Measurements from ENCODE around the gene RAB40C. TPM values are rescaled to one million over a fixed set of nuclear protein-coding genes. Genes with fewer than 3 reads are reported as not detected.

Gene RAB40C
- total and polyA plus RNA-seq, 9 of the 15 experiments (the other 6 are each of a cell fraction or from before 2014, with no cell fraction given): 0.17 to 23.4 (median 8.7) TPM

DNA sequence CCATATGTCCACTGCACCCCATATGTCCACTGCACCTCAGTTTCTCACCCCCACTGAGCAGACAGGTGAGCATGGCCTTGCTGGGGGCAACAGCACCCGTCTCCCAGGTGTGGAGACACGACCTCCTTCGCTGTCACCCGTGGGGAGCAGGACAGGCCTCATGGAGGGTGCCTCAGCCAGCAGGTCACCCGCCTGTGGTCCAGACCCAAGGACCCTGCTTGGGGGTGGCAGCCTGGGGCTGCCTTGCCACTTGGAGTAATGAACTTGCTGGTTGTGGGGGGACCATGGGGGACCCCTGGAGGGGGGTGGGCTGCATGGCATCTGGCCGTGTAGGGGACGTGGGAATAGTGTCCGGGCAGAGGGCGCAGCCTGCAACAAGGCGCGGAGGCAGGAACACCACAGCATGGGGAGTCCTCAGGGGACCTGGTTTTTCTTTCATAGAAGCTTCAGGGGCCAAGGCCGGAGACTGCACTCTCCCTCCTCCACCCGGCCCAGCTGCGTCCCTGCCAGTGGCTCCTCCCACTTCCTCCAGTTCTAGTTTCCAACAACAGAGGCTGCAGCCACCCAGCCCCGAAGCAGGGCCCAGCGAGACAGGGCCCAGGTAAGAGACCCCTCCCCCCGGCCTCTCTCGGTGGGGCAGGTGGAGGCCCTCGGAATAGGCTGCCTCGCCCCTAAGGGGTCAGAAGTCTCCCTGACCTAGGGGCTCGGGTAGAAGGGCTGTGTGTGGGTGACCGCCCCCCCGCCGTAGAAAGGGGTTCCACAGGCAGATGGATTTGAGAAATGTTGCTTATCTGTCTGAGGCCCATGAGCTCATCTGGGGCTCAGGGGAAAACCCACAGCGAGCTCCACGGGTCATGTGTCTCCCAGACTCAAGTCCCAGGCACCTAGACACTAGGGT lies 23.1 kb upstream of the RAB40C start, which contains the start of gene NHLRC4 (continued):
- TF ChIP-seq, protein P1, sequence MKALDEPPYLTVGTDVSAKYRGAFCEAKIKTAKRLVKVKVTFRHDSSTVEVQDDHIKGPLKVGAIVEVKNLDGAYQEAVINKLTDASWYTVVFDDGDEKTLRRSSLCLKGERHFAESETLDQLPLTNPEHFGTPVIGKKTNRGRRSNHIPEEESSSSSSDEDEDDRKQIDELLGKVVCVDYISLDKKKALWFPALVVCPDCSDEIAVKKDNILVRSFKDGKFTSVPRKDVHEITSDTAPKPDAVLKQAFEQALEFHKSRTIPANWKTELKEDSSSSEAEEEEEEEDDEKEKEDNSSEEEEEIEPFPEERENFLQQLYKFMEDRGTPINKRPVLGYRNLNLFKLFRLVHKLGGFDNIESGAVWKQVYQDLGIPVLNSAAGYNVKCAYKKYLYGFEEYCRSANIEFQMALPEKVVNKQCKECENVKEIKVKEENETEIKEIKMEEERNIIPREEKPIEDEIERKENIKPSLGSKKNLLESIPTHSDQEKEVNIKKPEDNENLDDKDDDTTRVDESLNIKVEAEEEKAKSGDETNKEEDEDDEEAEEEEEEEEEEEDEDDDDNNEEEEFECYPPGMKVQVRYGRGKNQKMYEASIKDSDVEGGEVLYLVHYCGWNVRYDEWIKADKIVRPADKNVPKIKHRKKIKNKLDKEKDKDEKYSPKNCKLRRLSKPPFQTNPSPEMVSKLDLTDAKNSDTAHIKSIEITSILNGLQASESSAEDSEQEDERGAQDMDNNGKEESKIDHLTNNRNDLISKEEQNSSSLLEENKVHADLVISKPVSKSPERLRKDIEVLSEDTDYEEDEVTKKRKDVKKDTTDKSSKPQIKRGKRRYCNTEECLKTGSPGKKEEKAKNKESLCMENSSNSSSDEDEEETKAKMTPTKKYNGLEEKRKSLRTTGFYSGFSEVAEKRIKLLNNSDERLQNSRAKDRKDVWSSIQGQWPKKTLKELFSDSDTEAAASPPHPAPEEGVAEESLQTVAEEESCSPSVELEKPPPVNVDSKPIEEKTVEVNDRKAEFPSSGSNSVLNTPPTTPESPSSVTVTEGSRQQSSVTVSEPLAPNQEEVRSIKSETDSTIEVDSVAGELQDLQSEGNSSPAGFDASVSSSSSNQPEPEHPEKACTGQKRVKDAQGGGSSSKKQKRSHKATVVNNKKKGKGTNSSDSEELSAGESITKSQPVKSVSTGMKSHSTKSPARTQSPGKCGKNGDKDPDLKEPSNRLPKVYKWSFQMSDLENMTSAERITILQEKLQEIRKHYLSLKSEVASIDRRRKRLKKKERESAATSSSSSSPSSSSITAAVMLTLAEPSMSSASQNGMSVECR (CRISPR knock-in tag; IDR thresholded peaks at IDR 0.05): peak; percentile 80; the same call in 1 of the 2 replicates
- peak; percentile 59; the same call in 1 of the 2 replicates for TF ChIP-seq ZNF584 (CRISPR knock-in tag; IDR thresholded peaks at IDR 0.05; ENCODE audit: low read depth)
- no peak for TF ChIP-seq CBX3 (IDR thresholded peaks at IDR 0.05; ENCODE audit: borderline replicate concordance in 1 of 2, low read length in 2 of 2)
- no peak for TF ChIP-seq TEAD2 (tag; IDR thresholded peaks at IDR 0.05)
- TF ChIP-seq ARNT (IDR thresholded peaks at IDR 0.05): peak in 1 of 2 experiments; percentile 71; a peak in 1 of 4 replicates
- no peak for TF ChIP-seq ATF1 (CRISPR knock-in tag; IDR thresholded peaks at IDR 0.05)
- TF ChIP-seq ATF1 (tag; IDR thresholded peaks at IDR 0.05): peak; percentile 76
- TF ChIP-seq, protein P2, sequence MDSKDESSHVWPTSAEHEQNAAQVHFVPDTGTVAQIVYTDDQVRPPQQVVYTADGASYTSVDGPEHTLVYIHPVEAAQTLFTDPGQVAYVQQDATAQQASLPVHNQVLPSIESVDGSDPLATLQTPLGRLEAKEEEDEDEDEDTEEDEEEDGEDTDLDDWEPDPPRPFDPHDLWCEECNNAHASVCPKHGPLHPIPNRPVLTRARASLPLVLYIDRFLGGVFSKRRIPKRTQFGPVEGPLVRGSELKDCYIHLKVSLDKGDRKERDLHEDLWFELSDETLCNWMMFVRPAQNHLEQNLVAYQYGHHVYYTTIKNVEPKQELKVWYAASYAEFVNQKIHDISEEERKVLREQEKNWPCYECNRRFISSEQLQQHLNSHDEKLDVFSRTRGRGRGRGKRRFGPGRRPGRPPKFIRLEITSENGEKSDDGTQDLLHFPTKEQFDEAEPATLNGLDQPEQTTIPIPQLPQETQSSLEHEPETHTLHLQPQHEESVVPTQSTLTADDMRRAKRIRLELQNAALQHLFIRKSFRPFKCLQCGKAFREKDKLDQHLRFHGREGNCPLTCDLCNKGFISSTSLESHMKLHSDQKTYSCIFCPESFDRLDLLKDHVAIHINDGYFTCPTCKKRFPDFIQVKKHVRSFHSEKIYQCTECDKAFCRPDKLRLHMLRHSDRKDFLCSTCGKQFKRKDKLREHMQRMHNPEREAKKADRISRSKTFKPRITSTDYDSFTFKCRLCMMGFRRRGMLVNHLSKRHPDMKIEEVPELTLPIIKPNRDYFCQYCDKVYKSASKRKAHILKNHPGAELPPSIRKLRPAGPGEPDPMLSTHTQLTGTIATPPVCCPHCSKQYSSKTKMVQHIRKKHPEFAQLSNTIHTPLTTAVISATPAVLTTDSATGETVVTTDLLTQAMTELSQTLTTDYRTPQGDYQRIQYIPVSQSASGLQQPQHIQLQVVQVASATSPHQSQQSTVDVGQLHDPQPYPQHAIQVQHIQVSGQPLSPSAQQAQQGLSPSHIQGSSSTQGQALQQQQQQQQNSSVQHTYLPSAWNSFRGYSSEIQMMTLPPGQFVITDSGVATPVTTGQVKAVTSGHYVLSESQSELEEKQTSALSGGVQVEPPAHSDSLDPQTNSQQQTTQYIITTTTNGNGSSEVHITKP (IDR thresholded peaks at IDR 0.05; ENCODE audit: partially characterized antibody): peak; percentile 39
- TF ChIP-seq NELFE (IDR thresholded peaks at IDR 0.05; ENCODE audit: insufficient read depth, insufficient read length): no peak
- TF ChIP-seq MEIS2 (IDR thresholded peaks at IDR 0.05; ENCODE audit: partially characterized antibody): peak; percentile 14
- 0 out of 2 replicates have a peak, but pooled peaks have one; percentile 14 for TF ChIP-seq HCFC1 (IDR thresholded peaks at IDR 0.05; ENCODE audit: low read depth, low read length)
- no peak for TF ChIP-seq MYBL2 (IDR thresholded peaks at IDR 0.05; ENCODE audit: low read depth)
- no peak for TF ChIP-seq MYBL2 (CRISPR knock-in tag; IDR thresholded peaks at IDR 0.05; ENCODE audit: borderline replicate concordance)
- no peak for TF ChIP-seq LCOR (CRISPR knock-in tag; IDR thresholded peaks at IDR 0.05)
- no peak for TF ChIP-seq ZNF507 (tag; conservative IDR thresholded peaks at IDR 0.05)
- no peak for TF ChIP-seq RBM39 (optimal IDR thresholded peaks at IDR 0.05; ENCODE audit: low read depth, low read length)
- peak; percentile 85 for TF ChIP-seq CXXC5 (CRISPR knock-in tag; IDR thresholded peaks at IDR 0.05)
- TF ChIP-seq RBM34 (IDR thresholded peaks at IDR 0.05; ENCODE audit: borderline replicate concordance, insufficient read depth, low read length): no peak
- peak; percentile 41; the same call in 1 of the 2 replicates for TF ChIP-seq RB1 (IDR thresholded peaks at IDR 0.05; ENCODE audit: low read depth)
- 0 out of 2 replicates have a peak, but pooled peaks have one; percentile 33 for TF ChIP-seq KLF16 (IDR thresholded peaks at IDR 0.05)
- no peak for TF ChIP-seq ZC3H4 (CRISPR knock-in tag; IDR thresholded peaks at IDR 0.05; ENCODE audit: borderline replicate concordance)
